SK-N-MC (cell line): ENCODE measurements around the gene ANKRD33.

Source experiments
- EZH2 ChIP-seq: fragments of 200-600 bp; sonication (generic); IDR thresholded peaks from one replicate; pipeline ENCODE4 v1.6.1; 2017; ENCODE audit warnings: antibody characterized with exemption
- FOXP2 ChIP-seq: optimal IDR thresholded peaks from 2 replicates; pipeline ENCODE3; 2011; ENCODE audit warnings: mild to moderate bottlenecking, moderate library complexity; ENCODE audit not compliant: insufficient read depth; ENCODE audit errors: extremely low read length, control extremely low read depth
- POLR2AphosphoS5 ChIP-seq: IDR thresholded peaks from 2 replicates; pipeline ENCODE4 v1.6.1; 2012; ENCODE audit warnings: mild to moderate bottlenecking, low read depth, low read length, borderline replicate concordance

DNA sequence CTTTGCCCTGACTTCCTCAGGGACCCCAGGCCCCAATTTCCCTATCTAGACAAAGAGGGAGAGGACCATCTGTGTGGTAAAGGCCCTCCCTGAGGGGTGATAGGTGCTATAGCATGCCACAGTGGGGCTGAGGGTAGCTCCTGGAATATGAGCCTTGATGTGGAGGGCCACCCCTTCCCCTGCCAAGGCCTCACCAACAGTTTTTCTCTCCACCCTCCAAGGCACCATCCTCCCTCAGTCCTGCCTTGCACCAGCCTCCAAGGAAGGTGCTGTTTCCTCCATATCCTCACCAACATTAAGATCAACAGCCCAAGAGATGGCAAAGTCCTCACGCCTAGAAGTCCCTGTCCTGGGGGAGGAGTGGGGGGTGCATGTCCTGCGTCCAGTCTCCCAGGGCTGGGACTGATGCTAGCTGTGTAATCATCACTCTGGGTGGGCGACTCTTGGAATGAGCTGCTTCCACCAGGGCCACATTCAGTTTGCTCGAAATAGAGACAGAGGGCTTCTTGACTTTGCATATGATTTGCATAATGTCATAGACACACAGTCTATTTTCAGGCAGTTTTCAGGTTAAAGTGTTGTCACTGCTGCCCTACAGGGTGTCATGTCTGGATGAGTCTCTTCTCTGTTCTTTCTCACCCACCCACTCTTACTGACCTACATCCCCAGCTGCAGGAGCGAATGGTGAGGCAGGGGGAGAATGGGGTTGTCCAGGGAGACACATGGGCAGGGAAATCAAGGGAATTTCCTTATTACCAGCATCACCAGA is 36.8 kb downstream of the ANKRD33 start:
- no peak for TF ChIP-seq POLR2AphosphoS5
- no peak for TF ChIP-seq FOXP2
- TF ChIP-seq EZH2: no peak
